RWPE1 (cell line): ENCODE results near the gene CHEK1.

Experiments
- CTCF ChIA-PET: fragments of 350-600 bp; sonication (Branson Sonifier 250); formaldehyde crosslinking; extraction: SDS; loops from one replicate; lab custom pipeline; 2021; lab: Yijun Ruan, JAX
- POLR2A ChIA-PET: fragments of 400-600 bp; formaldehyde crosslinking; extraction: SDS; loops from one replicate; lab custom pipeline; 2020; ENCODE audit warnings: antibody characterized with exemption; ENCODE audit not compliant: low non-redundant PET; lab: Yijun Ruan, JAX
- DNase-seq: peaks from one replicate; pipeline ENCODE4 v3.0.0; 2012; ENCODE audit warnings: low spot score
- H3K27ac ChIP-seq: fragments of 450-650 bp; 2 replicates; pipeline ENCODE4 v1.5.1; 2017
- TF ChIP-seq, protein P1 (sequence below): fragments of 450-650 bp; conservative IDR thresholded peaks from 2 replicates; pipeline ENCODE4 v1.5.1; 2017; ENCODE audit warnings: low read depth, mild to moderate bottlenecking

The CHEK1 gene

DNA sequence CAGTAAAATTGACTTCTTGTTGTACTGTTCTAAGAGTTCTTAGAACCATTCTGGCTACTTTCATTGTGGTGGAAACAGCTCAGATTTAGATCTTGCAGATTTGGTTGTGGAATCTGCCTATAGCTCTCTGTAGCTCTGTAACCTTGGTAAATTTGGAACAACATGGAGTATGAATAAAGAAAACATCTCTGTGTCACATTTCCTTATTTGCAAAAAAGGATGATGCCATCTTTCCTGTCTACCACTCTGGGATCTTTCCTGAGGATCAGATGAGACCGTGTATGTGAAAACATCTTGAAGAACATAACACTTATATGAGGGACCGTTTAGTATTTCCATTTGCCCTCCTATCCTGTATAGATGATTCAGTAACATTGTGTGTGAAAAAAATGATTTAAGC, 46.6 kb downstream of the CHEK1 start:
- ChIA-PET CTCF (interaction anchor here (0.7 kb wide), 1 partner anchor 587 kb away, joined by 3 read pairs; no protein-coding TSS in a partner anchor), POLR2A (no interaction called here)
- TF ChIP-seq, protein P1, sequence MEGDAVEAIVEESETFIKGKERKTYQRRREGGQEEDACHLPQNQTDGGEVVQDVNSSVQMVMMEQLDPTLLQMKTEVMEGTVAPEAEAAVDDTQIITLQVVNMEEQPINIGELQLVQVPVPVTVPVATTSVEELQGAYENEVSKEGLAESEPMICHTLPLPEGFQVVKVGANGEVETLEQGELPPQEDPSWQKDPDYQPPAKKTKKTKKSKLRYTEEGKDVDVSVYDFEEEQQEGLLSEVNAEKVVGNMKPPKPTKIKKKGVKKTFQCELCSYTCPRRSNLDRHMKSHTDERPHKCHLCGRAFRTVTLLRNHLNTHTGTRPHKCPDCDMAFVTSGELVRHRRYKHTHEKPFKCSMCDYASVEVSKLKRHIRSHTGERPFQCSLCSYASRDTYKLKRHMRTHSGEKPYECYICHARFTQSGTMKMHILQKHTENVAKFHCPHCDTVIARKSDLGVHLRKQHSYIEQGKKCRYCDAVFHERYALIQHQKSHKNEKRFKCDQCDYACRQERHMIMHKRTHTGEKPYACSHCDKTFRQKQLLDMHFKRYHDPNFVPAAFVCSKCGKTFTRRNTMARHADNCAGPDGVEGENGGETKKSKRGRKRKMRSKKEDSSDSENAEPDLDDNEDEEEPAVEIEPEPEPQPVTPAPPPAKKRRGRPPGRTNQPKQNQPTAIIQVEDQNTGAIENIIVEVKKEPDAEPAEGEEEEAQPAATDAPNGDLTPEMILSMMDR: no peak
- DNase-seq: no peak
- no peak overlapping the region for H3K27ac ChIP-seq

DNA sequence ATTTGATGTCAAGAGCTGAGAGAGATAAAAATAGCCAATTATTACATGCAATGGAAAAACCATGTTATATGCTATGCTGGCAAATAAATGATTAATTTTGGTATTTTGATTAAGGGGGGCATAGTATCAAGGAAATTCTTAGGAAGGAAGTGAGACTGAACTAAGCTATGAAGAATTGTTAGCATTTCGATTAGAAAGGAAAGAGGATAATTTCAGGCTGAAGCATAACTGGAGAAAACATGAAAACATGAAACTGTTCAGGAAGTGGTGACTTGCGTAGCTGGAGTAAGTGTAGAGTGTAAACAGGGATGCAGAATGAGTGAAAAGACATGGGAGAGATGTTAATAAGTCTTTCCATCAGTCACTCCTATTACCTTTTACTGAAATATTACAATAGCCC, 49.2 kb downstream of the CHEK1 start:
- no peak for DNase-seq
- ChIA-PET CTCF (interaction anchor here (0.5 kb wide), 1 partner anchor 35 kb away, joined by 3 read pairs; no protein-coding TSS in a partner anchor), POLR2A (no interaction called here)
- TF ChIP-seq, protein P1: no peak
- no peak overlapping the region for H3K27ac ChIP-seq

DNA sequence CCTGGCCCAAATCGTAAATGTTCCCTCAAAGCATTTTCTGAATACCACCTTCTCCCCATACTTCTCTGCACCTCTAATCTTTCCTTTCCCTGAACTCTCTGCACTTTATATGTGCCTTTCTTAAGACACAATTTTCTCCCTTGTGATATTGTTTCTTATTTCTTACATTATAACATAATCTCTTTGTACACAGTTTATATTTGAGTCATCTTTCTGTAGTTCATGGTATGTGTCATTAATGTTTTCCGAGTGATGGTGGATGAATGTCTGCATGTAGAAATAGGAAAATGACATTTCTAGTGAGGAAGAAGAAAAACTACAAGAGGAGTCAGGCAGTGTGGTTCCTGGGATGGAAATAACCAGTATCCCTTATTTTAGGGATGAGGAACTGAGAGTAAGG, 50.2 kb downstream of the CHEK1 start:
- no peak overlapping the region for H3K27ac ChIP-seq
- ChIA-PET CTCF (no interaction called here), POLR2A (no interaction called here)
- TF ChIP-seq, protein P1: no peak
- DNase-seq: no peak

DNA sequence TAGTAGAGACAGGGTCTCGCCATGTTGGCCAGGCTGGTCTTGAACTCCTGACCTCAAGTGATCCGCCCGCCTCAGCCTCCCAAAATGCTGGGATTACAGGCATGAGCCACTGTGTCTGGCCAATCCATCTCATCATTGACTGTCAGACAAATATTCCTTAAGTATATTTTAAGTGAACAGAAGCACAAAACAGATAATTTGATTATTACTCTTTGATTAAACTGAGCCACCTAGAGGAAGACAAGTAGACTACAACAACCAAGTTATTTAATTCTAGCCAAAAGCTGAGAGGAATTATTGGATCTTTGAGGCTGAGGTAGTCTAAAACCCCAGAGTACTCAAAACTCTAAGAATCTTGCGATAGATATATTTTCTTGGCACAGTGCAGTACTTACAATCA, 54.4 kb downstream of the CHEK1 start:
- ChIA-PET POLR2A (no interaction called here), CTCF (no interaction called here)
- DNase-seq: no peak
- TF ChIP-seq, protein P1: no peak; the same call in 1 of the 2 replicates
- no peak overlapping the region for H3K27ac ChIP-seq

DNA sequence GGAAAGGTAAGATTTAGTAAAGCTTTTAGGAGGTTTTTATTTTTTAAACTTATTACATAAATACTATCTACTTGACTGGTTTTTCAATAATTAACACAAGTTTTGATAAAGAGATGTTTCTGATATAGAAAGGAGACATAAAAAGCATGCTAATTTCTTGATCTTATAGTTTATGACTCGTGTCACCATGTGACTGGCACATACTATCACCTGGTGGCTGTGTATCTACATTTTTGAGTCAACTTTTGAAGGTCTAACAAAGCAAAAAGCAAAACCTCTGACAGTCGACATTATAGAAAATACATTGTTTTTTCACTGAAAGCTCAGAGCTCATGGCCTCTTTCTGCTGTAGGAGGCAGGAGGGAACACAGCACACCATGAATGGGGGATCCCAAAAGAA, 54.9 kb downstream of the CHEK1 start:
- ChIA-PET POLR2A (no interaction called here), CTCF (no interaction called here)
- TF ChIP-seq, protein P1: no peak
- no peak overlapping the region for H3K27ac ChIP-seq
- DNase-seq: no peak

DNA sequence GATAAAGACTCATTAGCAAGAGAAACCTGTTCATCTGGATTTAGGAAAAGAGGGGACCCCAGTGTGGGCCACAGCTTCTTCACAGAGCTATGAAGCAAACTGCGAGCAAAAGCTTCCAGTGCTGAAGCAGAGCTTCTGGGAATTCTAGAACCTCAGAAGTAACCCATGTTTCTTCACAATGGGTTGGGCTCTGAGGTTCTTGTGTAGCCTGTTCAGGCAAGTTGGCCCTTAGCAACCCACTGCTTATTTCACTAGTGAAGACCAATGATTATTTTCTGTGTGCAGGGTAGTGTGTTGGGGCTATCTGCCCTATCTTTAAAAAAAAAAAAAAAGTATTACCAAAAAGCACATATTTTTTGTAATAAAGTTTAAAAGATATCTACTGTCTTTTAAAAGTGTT, 55.8 kb downstream of the CHEK1 start, which contains the start of gene ACRV1:
Gene ACRV1 (minus strand): TSS at position 101 of the 400 bp plus-strand sequence. CDS start 67 bp downstream, at position 34.
- ChIA-PET CTCF (no interaction called here), POLR2A (no interaction called here)
- TF ChIP-seq, protein P1: no peak
- no peak for DNase-seq
- no peak within 1 kb of the TSS for H3K27ac ChIP-seq
